ENCODE data around the gene LRRC75A.
A peak's percentile ranks its signal among the peaks of the same experiment; 100 is the strongest.
"Not testable (repeated sequence)": the region's sequence is repeated elsewhere in the genome, so short reads cannot be mapped to it uniquely, and the experiment has no call there.

LRRC75A gene

GRCh38 chr17:16491703-16492612 is at the start of gene LRRC75A:
Gene LRRC75A, minus strand, starts transcription at chr17:16492193. Its CDS starts 203 bp downstream, at chr17:16491990.
- no peak for DNase-seq

- DNase-seq = no peak
Measured at GRCh38 chr17:16537130-16537458, 45.1 kb upstream of the LRRC75A start.

- no peak for DNase-seq
Measured at GRCh38 chr17:16534236-16534635, 42.2 kb upstream of the LRRC75A start.

GRCh38 chr17:16529906-16530305 is 37.9 kb upstream of the LRRC75A start:
- no peak for DNase-seq

GRCh38 chr17:16527298-16527697 is 35.3 kb upstream of the LRRC75A start:
- no peak for DNase-seq

GRCh38 chr17:16525556-16525955 is 33.6 kb upstream of the LRRC75A start:
- not testable (repeated sequence) for DNase-seq

- peak; percentile 16 for DNase-seq
Measured at GRCh38 chr17:16521070-16521727, 29.2 kb upstream of the LRRC75A start.

- no peak for DNase-seq
Measured at GRCh38 chr17:16519021-16519420, 27.0 kb upstream of the LRRC75A start.

GRCh38 chr17:16517477-16517876 is 25.5 kb upstream of the LRRC75A start:
- DNase-seq = no peak

GRCh38 chr17:16516594-16517051 is 24.6 kb upstream of the LRRC75A start:
- DNase-seq = no peak

- no peak for DNase-seq
Measured at GRCh38 chr17:16515933-16516332, 23.9 kb upstream of the LRRC75A start.

GRCh38 chr17:16513873-16514272 is 21.9 kb upstream of the LRRC75A start:
- DNase-seq = no peak

- no peak for DNase-seq
Measured at GRCh38 chr17:16512011-16512410, 20.0 kb upstream of the LRRC75A start.

- no peak for DNase-seq
Measured at GRCh38 chr17:16511593-16511992, 19.6 kb upstream of the LRRC75A start.

GRCh38 chr17:16507918-16508533 is 16.0 kb upstream of the LRRC75A start:
- DNase-seq = no peak

GRCh38 chr17:16506188-16506587 is 14.2 kb upstream of the LRRC75A start:
- no peak for DNase-seq

- DNase-seq = no peak
Measured at GRCh38 chr17:16504984-16505383, 13.0 kb upstream of the LRRC75A start.

GRCh38 chr17:16496820-16497489 is 5.0 kb upstream of the LRRC75A start:
- DNase-seq = no peak

- DNase-seq = no peak
Measured at GRCh38 chr17:16495980-16496819, 4.2 kb upstream of the LRRC75A start.

GRCh38 chr17:16495561-16495960 is 3.6 kb upstream of the LRRC75A start:
- no peak for DNase-seq

GRCh38 chr17:16494059-16494458 is 2.1 kb upstream of the LRRC75A start:
- DNase-seq = no peak

GRCh38 chr17:16493531-16494046 is 1.6 kb upstream of the LRRC75A start:
- no peak for DNase-seq
